H9 (cell line): ENCODE measurements around the gene KRT6B. TPM values are rescaled to one million over a fixed set of nuclear protein-coding genes. Genes with fewer than 3 reads are reported as not detected.

Experiments
- DNase-seq: peaks from one replicate; pipeline ENCODE4 v3.0.0-alpha.2; 2017
- H2AFZ ChIP-seq: one replicate; pipeline ENCODE4 v1.6.1; 2013; ENCODE audit warnings: mild to moderate bottlenecking, low read length, control low read depth, moderate library complexity
- H2AK5ac ChIP-seq: 2 replicates; pipeline ENCODE4 v1.6.1; 2013; ENCODE audit warnings: low read length, control low read depth, mixed read lengths; ENCODE audit not compliant: insufficient read length
- H2BK120ac ChIP-seq: one replicate; pipeline ENCODE4 v1.6.1; 2013; ENCODE audit warnings: low read depth, mild to moderate bottlenecking, low read length, control low read depth, inconsistent platforms; ENCODE audit not compliant: poor library complexity, severe bottlenecking
- H2BK12ac ChIP-seq: 2 replicates; pipeline ENCODE4 v1.6.1; 2013; ENCODE audit warnings: low read length, control low read depth, mixed read lengths, low read depth; ENCODE audit not compliant: insufficient read length
- H2BK15ac ChIP-seq: 2 replicates; pipeline ENCODE4 v1.6.1; 2013; ENCODE audit warnings: low read depth, low read length, control low read depth
- H2BK20ac ChIP-seq: one replicate; pipeline ENCODE4 v1.6.1; 2013; ENCODE audit warnings: low read depth, mild to moderate bottlenecking, low read length, control low read depth, inconsistent platforms; ENCODE audit not compliant: poor library complexity, severe bottlenecking
- H2BK5ac ChIP-seq: 2 replicates; pipeline ENCODE4 v1.6.1; 2013; ENCODE audit warnings: low read length, control low read depth, mixed read lengths; ENCODE audit not compliant: insufficient read length
- H3K14ac ChIP-seq: 2 replicates; pipeline ENCODE4 v1.6.1; 2013; ENCODE audit warnings: low read length, control low read depth; ENCODE audit not compliant: insufficient read depth
- H3K18ac ChIP-seq: 2 replicates; pipeline ENCODE4 v1.6.1; 2013; ENCODE audit warnings: low read depth, mild to moderate bottlenecking, mixed read lengths, low read length, control low read depth; ENCODE audit not compliant: insufficient read length
- H3K23ac ChIP-seq: 2 replicates; pipeline ENCODE4 v1.6.1; 2013; ENCODE audit warnings: low read length, control low read depth, mixed read lengths, low read depth; ENCODE audit not compliant: insufficient read length
- H3K23me2 ChIP-seq: 2 replicates; pipeline ENCODE4 v1.6.1; 2013; ENCODE audit warnings: low read depth, mild to moderate bottlenecking, mixed read lengths, low read length, control low read depth; ENCODE audit not compliant: insufficient read length, poor library complexity, severe bottlenecking
- H3K27ac ChIP-seq: 2 replicates; pipeline ENCODE4 v1.5.1; 2013; ENCODE audit warnings: low read length, control low read depth, mixed read lengths, low read depth; ENCODE audit not compliant: insufficient read length
- H3K27me3 ChIP-seq: 2 replicates; pipeline ENCODE4 v1.6.1; 2013; ENCODE audit warnings: low read length, control low read depth, inconsistent platforms; ENCODE audit not compliant: insufficient read depth
- H3K4ac ChIP-seq: 2 replicates; pipeline ENCODE4 v1.6.1; 2013; ENCODE audit warnings: low read depth, mild to moderate bottlenecking, control low read depth, inconsistent platforms, low read length, moderate library complexity
- H3K4me1 ChIP-seq: 2 replicates; pipeline ENCODE4 v1.6.1; 2013; ENCODE audit warnings: low read length, control low read depth, inconsistent platforms; ENCODE audit not compliant: insufficient read depth
- H3K4me2 ChIP-seq: 2 replicates; pipeline ENCODE4 v1.6.1; 2013; ENCODE audit warnings: low read length, control low read depth, mixed read lengths; ENCODE audit not compliant: insufficient read length, insufficient read depth
- H3K56ac ChIP-seq: 2 replicates; pipeline ENCODE4 v1.6.1; 2013; ENCODE audit warnings: low read depth, mild to moderate bottlenecking, mixed read lengths, low read length, control low read depth; ENCODE audit not compliant: insufficient read length
- H3K79me1 ChIP-seq: 2 replicates; pipeline ENCODE4 v1.6.1; 2013; ENCODE audit warnings: low read depth, mild to moderate bottlenecking, moderate library complexity, low read length, control low read depth, inconsistent platforms; ENCODE audit not compliant: insufficient read depth, poor library complexity, severe bottlenecking
- H3K79me2 ChIP-seq: 2 replicates; pipeline ENCODE4 v1.6.1; 2013; ENCODE audit warnings: low read length, control low read depth, inconsistent platforms; ENCODE audit not compliant: insufficient read depth
- H3K9ac ChIP-seq: 2 replicates; pipeline ENCODE4 v1.6.1; 2013; ENCODE audit warnings: low read length, control low read depth, mixed read lengths; ENCODE audit not compliant: insufficient read length; ENCODE audit errors: extremely low read depth
- H3K9me3 ChIP-seq: one replicate; pipeline ENCODE4 v1.6.1; 2013; ENCODE audit warnings: low read depth, low read length, inconsistent platforms; ENCODE audit not compliant: control insufficient read depth
- H3T11ph ChIP-seq: one replicate; pipeline ENCODE4 v1.6.1; 2013; ENCODE audit warnings: mild to moderate bottlenecking, low read length, control low read depth, inconsistent platforms
- H4K20me1 ChIP-seq: one replicate; pipeline ENCODE4 v1.6.1; 2013; ENCODE audit not compliant: control insufficient read depth, insufficient read length, insufficient read depth
- H4K5ac ChIP-seq: 2 replicates; pipeline ENCODE4 v1.6.1; 2013; ENCODE audit warnings: low read depth, mild to moderate bottlenecking, mixed read lengths, low read length, control low read depth; ENCODE audit not compliant: insufficient read length
- H4K8ac ChIP-seq: replicated peaks from 2 replicates; pipeline ENCODE4 v1.6.1; 2013; ENCODE audit warnings: low read length, control low read depth, mixed read lengths, low read depth; ENCODE audit not compliant: insufficient read length
- H4K91ac ChIP-seq: 2 replicates; pipeline ENCODE4 v1.6.1; 2013; ENCODE audit warnings: low read depth, mild to moderate bottlenecking, moderate library complexity, mixed read lengths, low read length, control low read depth; ENCODE audit not compliant: insufficient read length
- H3K27ac Mint-ChIP-seq, 3 experiments: 2 replicates in 2 of 3; 3 replicates in 1 of 3; pipeline ENCODE4 v1.8.0; 2020 to 2021; ENCODE audit warnings: mixed read lengths in 3 of 3, mild to moderate bottlenecking in 1 of 3, moderate library complexity in 1 of 3
- H3K27me3 Mint-ChIP-seq: 2 replicates; pipeline ENCODE4 v1.8.0; 2021; ENCODE audit warnings: low read depth, mild to moderate bottlenecking, moderate library complexity, mixed read lengths
- H3K36me3 Mint-ChIP-seq, 3 experiments: 2 replicates in 2 of 3; 3 replicates in 1 of 3; pipeline ENCODE4 v1.8.0; 2020 to 2021; ENCODE audit warnings: low read depth in 3 of 3, mixed read lengths in 3 of 3; ENCODE audit not compliant: insufficient read depth in 1 of 3
- H3K4me1 Mint-ChIP-seq, 2 experiments: 2 replicates each; pipeline ENCODE4 v1.8.0; 2020; ENCODE audit warnings: mixed read lengths in 2 of 2
- H3K4me3 Mint-ChIP-seq, 2 experiments: 2 replicates in 1 of 2; 3 replicates in 1 of 2; pipeline ENCODE4 v1.8.0; 2020 to 2021; ENCODE audit warnings: mild to moderate bottlenecking in 2 of 2, mixed read lengths in 2 of 2, moderate library complexity in 1 of 2
- H3K9me3 Mint-ChIP-seq, 2 experiments: 2 replicates in 1 of 2; 3 replicates in 1 of 2; pipeline ENCODE4 v1.8.0; 2020; ENCODE audit warnings: mild to moderate bottlenecking in 2 of 2, mixed read lengths in 2 of 2, moderate library complexity in 1 of 2
- CTCF ChIP-seq: fragments of 200-600 bp; sonication (generic); conservative IDR thresholded peaks from 3 replicates; pipeline ENCODE4 v1.8.0; 2021; ENCODE audit warnings: antibody characterized with exemption, mild to moderate bottlenecking
- WGBS: extraction: QIAGEN DNeasy Blood & Tissue Kit; methylation state at CpG from one replicate; pipeline ENCODE4 v1.1.7; 2013; ENCODE audit warnings: missing lambda C conversion rate, low lambda C conversion rate, mixed read lengths; ENCODE audit not compliant: insufficient read length; ENCODE audit errors: extremely low coverage; 5-methylcytosine and 5-hydroxymethylcytosine counted together
- total RNA-seq: library from RNA; stranded (reverse); gene quantifications from 2 replicates; pipeline ENCODE4 v1.2.1, GENCODE V29; 2021

The KRT6B gene
- total RNA-seq, 1 experiment from 2014 or later = not detected

- Histone ChIP-seq H3K4ac (no peak overlapping the region), H2BK120ac (no peak overlapping the region), H3T11ph (no peak overlapping the region), H3K27ac (no peak overlapping the region), H2BK20ac (no peak overlapping the region), H3K23me2 (peaks cover 3% of the 10 kb centered on the region), H3K9ac (no peak overlapping the region), H3K4me2 (no peak overlapping the region), H3K23ac (no peak overlapping the region), H2BK5ac (no peak overlapping the region), H3K9me3 (no peaks in the 10 kb centered on the region), H2BK12ac (no peak overlapping the region), H3K79me1 (no peaks in the 10 kb centered on the region), H3K79me2 (peaks cover 2% of the 10 kb centered on the region; the same call in 1 of the 2 replicates), H4K5ac (no peak overlapping the region), H3K14ac (no peak overlapping the region), H4K20me1 (no peaks in the 10 kb centered on the region), H3K27me3 (no peaks in the 10 kb centered on the region), H2AFZ (no peak overlapping the region), H3K4me1 (no peaks in the 10 kb centered on the region), H2BK15ac (no peak overlapping the region), H2AK5ac (no peak overlapping the region), H3K56ac (no peak overlapping the region), H4K8ac (no peak overlapping the region), H4K91ac (no peak overlapping the region), H3K18ac (no peak overlapping the region)
- H3K27ac Mint-ChIP-seq = no peak overlapping the region
- peaks cover 9% of the 10 kb centered on the region for H3K27me3 Mint-ChIP-seq
- WGBS = no CpG with 5 or more reads among the region's 2 CpGs
- no peaks in the 10 kb centered on the region for H3K9me3 Mint-ChIP-seq
- TF ChIP-seq CTCF = no peak
- H3K36me3 Mint-ChIP-seq = no peaks in the 10 kb centered on the region
- peaks cover 8 to 9% of the 10 kb centered on the region in 2 experiments for H3K4me1 Mint-ChIP-seq
- no peak overlapping the region for H3K4me3 Mint-ChIP-seq
- no peak for DNase-seq
These were observed 34.2 kb downstream of the KRT6B start for GRCh38 chr12:52417740-52418139.
